Cortex of kidney (tissue), 1 donor: ENCODE results near the gene COL18A1.

ENCODE experiments used
- DNase-seq: peaks from one replicate; lab custom pipeline; 2025; lab: John Stamatoyannopoulos, UW

Gene COL18A1

DNA sequence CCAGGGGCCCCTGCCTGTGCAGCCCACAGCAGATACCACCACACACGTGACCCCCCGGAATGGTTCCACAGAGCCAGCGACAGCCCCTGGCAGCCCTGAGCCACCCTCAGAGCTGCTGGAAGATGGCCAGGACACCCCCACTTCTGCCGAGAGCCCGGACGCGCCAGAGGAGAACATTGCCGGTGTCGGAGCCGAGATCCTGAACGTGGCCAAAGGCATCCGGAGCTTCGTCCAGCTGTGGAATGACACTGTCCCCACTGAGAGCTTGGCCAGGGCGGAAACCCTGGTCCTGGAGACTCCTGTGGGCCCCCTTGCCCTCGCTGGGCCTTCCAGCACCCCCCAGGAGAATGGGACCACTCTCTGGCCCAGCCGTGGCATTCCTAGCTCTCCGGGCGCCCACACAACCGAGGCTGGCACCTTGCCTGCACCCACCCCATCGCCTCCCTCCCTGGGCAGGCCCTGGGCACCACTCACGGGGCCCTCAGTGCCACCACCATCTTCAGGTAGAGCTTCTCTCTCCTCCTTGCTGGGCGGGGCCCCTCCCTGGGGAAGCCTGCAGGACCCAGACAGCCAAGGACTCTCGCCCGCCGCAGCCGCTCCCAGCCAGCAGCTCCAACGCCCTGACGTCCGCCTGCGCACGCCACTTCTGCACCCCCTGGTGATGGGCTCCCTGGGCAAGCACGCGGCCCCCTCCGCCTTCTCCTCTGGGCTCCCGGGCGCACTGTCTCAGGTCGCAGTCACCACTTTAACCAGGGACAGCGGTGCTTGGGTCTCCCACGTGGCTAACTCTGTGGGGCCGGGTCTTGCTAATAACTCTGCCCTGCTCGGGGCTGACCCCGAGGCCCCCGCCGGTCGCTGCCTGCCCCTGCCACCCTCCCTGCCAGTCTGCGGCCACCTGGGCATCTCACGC is 51.0 kb downstream of the COL18A1 start:
- no peak for DNase-seq

- DNase-seq: no peak
Measured at GRCh38 chr21:45456584-45457160, 51.7 kb downstream of the COL18A1 start.

GRCh38 chr21:45457161-45457831 is 52.3 kb downstream of the COL18A1 start:
- no peak for DNase-seq

GRCh38 chr21:45457832-45458172 is 52.8 kb downstream of the COL18A1 start:
- DNase-seq: no peak

GRCh38 chr21:45458281-45459170 is 53.6 kb downstream of the COL18A1 start:
- DNase-seq: no peak

DNA sequence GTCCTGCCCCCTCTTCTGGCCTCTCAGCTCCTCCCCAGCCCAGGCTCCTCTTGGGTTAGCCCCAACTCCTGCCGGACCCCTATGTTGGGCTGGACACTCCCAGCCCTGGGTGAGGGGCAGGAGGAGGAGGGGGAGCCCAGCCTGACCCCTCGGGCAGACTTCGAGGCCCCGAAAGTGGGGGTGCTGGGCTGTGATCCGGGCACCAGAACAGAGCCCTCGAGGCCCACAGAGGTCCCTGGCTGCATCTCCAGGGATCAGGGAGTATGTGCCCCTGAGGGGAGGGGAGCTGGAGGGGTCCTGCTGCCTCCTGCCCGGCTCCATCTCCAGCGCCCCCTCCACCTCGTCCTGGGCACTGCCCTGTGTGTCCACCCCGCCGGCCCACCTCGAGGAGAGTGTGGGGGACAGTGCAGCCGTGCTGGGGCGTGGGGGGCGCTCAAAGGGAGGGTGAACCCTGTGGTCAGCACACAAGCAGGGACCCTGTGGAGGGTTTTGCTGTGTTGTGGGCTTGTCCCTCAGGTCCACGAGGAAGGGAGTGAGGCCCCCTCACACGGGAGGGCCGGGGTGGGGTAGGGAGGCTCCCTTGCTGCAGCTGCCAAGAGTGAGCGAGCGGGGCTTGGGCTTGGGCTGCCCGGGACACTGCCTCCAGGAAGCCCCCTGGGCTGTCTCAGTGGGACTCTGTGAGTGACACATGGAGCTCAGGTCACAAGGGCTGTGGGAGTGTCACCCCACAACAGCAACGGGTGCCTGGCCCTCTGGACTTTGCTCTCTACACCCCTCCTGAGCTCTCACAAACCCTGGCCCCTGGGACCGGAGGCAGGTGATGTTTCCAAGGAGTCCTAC is 54.4 kb downstream of the COL18A1 start:
- DNase-seq: no peak

DNA sequence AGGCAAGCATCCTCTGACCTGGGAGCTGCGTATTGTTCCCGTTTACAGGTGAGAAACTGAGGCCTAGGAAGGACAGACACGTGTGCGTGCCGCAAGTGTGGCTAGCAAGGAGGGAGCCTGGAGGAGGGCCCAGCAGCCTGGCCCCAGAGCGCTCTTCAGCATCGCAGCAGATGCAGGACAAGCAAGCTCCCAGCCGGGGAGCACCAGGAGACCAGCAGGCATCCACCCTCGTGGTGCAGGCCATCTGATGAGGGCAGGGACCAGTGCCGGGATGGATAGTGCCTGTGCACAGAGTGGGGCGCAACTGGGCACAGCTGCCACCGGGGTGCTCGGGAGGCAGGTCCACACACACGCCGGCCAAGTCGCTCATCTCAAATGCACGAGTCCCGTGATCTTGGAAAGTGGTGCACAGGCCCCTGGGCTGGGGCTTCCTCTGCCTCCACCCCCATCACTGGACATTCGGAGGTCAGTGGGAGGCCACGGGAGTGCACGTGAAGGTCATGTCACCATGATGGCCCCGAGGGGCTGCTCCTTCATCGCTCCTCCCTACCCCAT is 55.1 kb downstream of the COL18A1 start:
- DNase-seq: no peak

- no peak for DNase-seq
Measured at GRCh38 chr21:45460611-45461368, 55.8 kb downstream of the COL18A1 start.

DNA sequence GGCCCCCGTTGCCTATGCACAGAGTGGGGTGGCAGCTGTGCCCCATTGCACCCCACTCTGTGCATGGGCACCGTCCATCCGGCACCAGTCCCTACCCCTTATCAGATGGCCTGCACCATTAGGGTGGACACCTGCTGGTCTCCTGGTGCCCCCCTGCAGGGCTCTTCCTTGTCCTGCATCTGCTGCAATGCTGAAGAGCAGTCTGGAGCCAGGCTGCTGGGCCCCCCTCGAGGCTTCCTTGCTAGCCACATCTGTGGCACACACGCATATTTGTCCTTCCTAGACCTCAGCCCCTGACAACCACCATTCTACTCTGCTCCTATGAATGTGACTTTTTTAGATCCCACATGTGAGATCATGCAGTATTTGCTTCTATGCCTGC is 56.4 kb downstream of the COL18A1 start:
- no peak for DNase-seq

DNA sequence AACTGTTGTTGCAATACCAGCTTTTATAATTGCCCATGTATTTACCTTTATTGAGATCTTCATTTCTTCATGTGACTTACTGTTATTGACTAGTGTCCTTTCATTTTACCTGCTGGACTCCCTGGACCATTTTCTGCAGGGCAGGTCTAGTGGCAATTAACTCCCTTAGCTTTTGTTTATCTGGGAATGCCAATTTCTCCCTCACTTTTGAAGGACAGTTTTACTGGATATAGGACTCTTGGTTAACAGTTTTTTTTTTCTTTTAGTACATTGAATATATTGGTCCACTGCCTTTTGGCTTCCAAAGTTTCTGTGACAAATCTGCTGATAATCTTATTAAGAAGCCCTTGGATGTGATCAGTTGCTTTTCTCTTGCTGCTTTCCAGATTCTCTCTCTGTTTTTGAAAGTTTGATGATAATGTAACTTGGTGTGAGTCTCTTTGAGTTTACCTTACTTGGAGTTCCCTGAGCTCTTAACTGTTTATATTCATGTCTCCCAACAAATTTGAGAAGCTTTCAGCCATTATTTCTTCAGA is 56.9 kb downstream of the COL18A1 start:
- DNase-seq: no peak

GRCh38 chr21:45463871-45464270 is 58.9 kb downstream of the COL18A1 start:
- no peak for DNase-seq

DNA sequence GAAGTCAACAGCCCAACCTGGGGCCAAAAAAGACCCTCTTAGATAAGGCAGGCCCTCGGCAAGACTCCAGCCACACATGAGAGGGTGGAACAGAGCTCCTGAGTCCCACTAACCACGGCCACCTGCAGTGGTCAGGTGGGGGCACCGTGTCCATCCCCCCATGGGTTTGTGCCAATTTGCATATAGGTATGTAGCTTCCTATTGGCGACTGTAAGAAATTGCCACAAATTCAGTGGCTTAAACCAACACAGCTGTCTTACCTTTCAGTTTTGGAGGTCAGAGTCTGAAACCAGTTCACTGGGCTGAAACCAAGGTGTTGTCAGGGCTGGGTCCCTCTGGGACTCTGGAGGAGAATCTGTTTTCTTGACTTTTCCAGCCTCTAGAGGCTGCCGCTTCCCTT is 59.3 kb downstream of the COL18A1 start:
- no peak for DNase-seq

- no peak for DNase-seq
Measured at GRCh38 chr21:45465105-45465504, 60.1 kb downstream of the COL18A1 start.

- DNase-seq: no peak
Measured at GRCh38 chr21:45465611-45466329, 60.8 kb downstream of the COL18A1 start.

DNA sequence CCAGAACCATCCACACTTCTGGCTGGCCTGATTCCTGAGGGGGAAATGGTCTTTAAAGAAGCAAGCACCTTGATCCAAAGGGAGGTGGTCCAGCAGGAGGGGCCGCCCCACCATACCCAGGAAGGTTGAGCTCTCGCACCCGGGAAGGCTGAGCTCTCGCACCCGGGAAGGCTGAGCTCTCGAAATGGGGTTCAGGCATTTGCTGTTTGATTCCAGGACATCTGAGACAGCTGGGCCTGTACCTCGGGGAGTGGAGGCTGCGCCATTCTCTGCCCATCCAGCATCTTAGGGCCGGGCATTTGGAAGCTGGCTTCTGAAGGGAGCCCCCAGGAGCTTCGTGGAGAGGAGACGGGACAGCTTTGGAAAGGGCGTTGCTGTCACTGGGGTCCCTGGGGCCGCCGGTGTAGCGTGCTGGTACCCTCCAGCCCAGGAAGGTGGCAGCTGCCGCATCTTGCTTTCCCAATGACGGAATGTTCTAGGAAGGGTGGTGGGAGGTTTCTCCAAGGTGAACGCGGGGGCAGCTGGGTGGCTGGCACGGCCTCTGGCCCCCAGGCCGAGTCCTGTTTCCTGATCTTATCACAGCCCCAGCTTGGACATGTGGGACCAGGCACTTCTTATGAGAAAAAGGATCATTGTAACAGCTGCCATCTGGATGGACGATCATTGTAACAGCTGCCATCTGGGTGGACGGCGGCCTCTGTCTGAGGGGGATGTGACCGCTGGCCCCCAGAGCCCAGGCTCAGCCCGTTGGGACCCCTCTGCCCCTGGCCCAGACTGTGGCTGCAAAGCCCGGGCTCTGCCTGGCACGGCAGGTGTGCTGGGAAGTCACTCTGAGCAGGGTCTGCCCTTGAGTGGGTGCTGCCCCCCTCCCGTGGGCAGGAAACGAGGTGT is 61.6 kb downstream of the COL18A1 start:
- no peak for DNase-seq

- DNase-seq: no peak
Measured at GRCh38 chr21:45467221-45467779, 62.3 kb downstream of the COL18A1 start.

- DNase-seq: no peak
Measured at GRCh38 chr21:45468051-45468970, 63.3 kb downstream of the COL18A1 start.
